HepG2 (cell line): Measurements from ENCODE around the gene RMRP. TPM values are rescaled to one million over a fixed set of nuclear protein-coding genes. Genes with fewer than 3 reads are reported as not detected.

Experiments
- ATAC-seq: fragments of 200-7000 bp; cut with Tn5 transposase; 3 replicates; pipeline ENCODE4 v1.9.1; 2020; ENCODE audit warnings: mild to moderate bottlenecking, moderate library complexity
- BruUV-seq: library from RNA; stranded (reverse); fragments of 400-500 nt; replicated peaks from 2 replicates; lab custom pipeline; 2021; lab: Mats Ljungman, UMichigan
- CTCF ChIA-PET: fragments of 300-600 bp; formaldehyde crosslinking; extraction: SDS; loops from one replicate; lab custom pipeline; 2021; ENCODE audit warnings: low total read pairs, inconsistent platforms, low intra/inter-chr PET ratio; lab: Yijun Ruan, JAX
- POLR2A ChIA-PET: fragments of 350-600 bp; sonication (Branson Sonifier 250); formaldehyde crosslinking; loops from one replicate; lab custom pipeline; 2020; ENCODE audit warnings: antibody characterized with exemption, inconsistent platforms; lab: Yijun Ruan, JAX
- DNase-seq: peaks from one replicate; pipeline ENCODE4 v3.0.0-alpha.2; 2015; ENCODE audit warnings: low spot score
- FAIRE-seq: peaks from 3 replicates; lab custom pipeline; 2011; peaks lifted over from hg19 to GRCh38; lab: Jason Lieb, UNC
- H2AFZ ChIP-seq: one replicate; pipeline ENCODE4 v1.6.1; 2011; ENCODE audit warnings: low read length, inconsistent platforms
- H3K27ac ChIP-seq: fragments of 300-600 bp; 3 replicates; pipeline ENCODE4 v1.8.0; 2011; ENCODE audit warnings: mixed run types, mild to moderate bottlenecking, mixed read lengths, low read length, inconsistent platforms; ENCODE audit not compliant: insufficient read depth; ENCODE audit errors: extremely low read length
- H3K27me3 ChIP-seq, 2 experiments: fragments of 200-600 bp in 1 of 2; 2 replicates in 1 of 2; 3 replicates in 1 of 2; pipeline versions ENCODE4 v1.6.0 to v1.8.0; 2011; ENCODE audit warnings: low read length in 2 of 2, mild to moderate bottlenecking in 2 of 2, moderate library complexity in 2 of 2, inconsistent platforms in 1 of 2; ENCODE audit not compliant: insufficient read depth in 2 of 2, control insufficient read depth in 1 of 2
- H3K36me3 ChIP-seq, 2 experiments: fragments of 200-600 bp in 1 of 2; replicated peaks in 1 of 2; 2 replicates in 1 of 2; 3 replicates in 1 of 2; pipeline versions ENCODE4 v1.5.1 to v1.8.0; 2011; ENCODE audit warnings: low read length in 2 of 2, inconsistent platforms in 1 of 2; ENCODE audit not compliant: insufficient read depth in 2 of 2, control insufficient read depth in 1 of 2
- H3K4me1 ChIP-seq: 2 replicates; pipeline ENCODE4 v1.5.1; 2012; ENCODE audit warnings: low read length, inconsistent platforms; ENCODE audit not compliant: insufficient read depth
- H3K4me2 ChIP-seq: 2 replicates; pipeline ENCODE4 v1.6.0; 2011; ENCODE audit warnings: low read depth, low read length, inconsistent platforms
- H3K4me3 ChIP-seq, 3 experiments: fragments of 200-600 bp in 1 of 3; sonication (generic), shearing (Covaris generic) in 1 of 3; replicated peaks in 1 of 3; 2 replicates each; pipeline ENCODE4 v1.5.1; 2011 to 2016; ENCODE audit warnings: low read length in 3 of 3, inconsistent platforms in 2 of 3, low read depth in 2 of 3, mild to moderate bottlenecking in 2 of 3, control low read depth in 1 of 3, mixed read lengths in 1 of 3; ENCODE audit not compliant: insufficient read depth in 1 of 3
- H3K79me2 ChIP-seq: one replicate; pipeline ENCODE4 v1.6.1; 2011; ENCODE audit warnings: low read length, inconsistent platforms; ENCODE audit not compliant: insufficient read depth
- H3K9ac ChIP-seq: 2 replicates; pipeline ENCODE4 v1.6.0; 2011; ENCODE audit warnings: mild to moderate bottlenecking, low read depth, low read length, inconsistent platforms; ENCODE audit not compliant: insufficient read depth
- H3K9me3 ChIP-seq: 2 replicates; pipeline ENCODE4 v1.5.1; 2012; ENCODE audit warnings: mild to moderate bottlenecking, low read length
- H4K20me1 ChIP-seq: 2 replicates; pipeline ENCODE4 v1.6.0; 2011; ENCODE audit warnings: inconsistent platforms, mild to moderate bottlenecking, low read length, moderate library complexity; ENCODE audit not compliant: insufficient read depth
- HNF4G ChIP-seq, 2 experiments: sonication (generic) in 1 of 2; formaldehyde crosslinking in 1 of 2; IDR thresholded peaks; 2 replicates each; pipeline versions ENCODE4 v1.4.0 to v1.6.1; 2011 to 2020; ENCODE audit warnings: borderline replicate concordance in 2 of 2, low read depth in 2 of 2, mild to moderate bottlenecking in 2 of 2, low read length in 1 of 2, missing genetic modification reagents in 1 of 2, moderate library complexity in 1 of 2
- HNRNPL ChIP-seq: fragments of 200-400 bp; formaldehyde crosslinking; IDR thresholded peaks from 2 replicates; pipeline ENCODE4 v1.6.1; 2017; ENCODE audit warnings: mild to moderate bottlenecking, low read depth, low read length
- MAX ChIP-seq: IDR thresholded peaks from 2 replicates; pipeline ENCODE4 v1.6.1; 2012; ENCODE audit warnings: inconsistent platforms
- NRL ChIP-seq: sonication (generic); formaldehyde crosslinking; IDR thresholded peaks from 2 replicates; pipeline ENCODE4 v1.5.0; 2020; ENCODE audit warnings: missing genetic modification reagents, mild to moderate bottlenecking, moderate library complexity, borderline replicate concordance
- SMAD1 ChIP-seq: sonication (generic); formaldehyde crosslinking; IDR thresholded peaks from 2 replicates; pipeline ENCODE4 v1.4.0; 2020; ENCODE audit warnings: missing genetic modification reagents, low read depth, mild to moderate bottlenecking, borderline replicate concordance
- SMYD3 ChIP-seq: sonication (generic); formaldehyde crosslinking; IDR thresholded peaks from 2 replicates; pipeline ENCODE4 v1.8.1; 2023; ENCODE audit warnings: mild to moderate bottlenecking, missing genetic modification reagents
- SRF ChIP-seq: IDR thresholded peaks from 2 replicates; pipeline ENCODE4 v1.6.1; 2011; ENCODE audit warnings: mild to moderate bottlenecking, low read depth, low read length, moderate library complexity
- TCF7L2 ChIP-seq: IDR thresholded peaks from 2 replicates; pipeline ENCODE4 v1.6.1; 2011; ENCODE audit warnings: mild to moderate bottlenecking, low read depth, low read length, moderate library complexity
- THAP9 ChIP-seq: sonication (generic); formaldehyde crosslinking; IDR thresholded peaks from 2 replicates; pipeline ENCODE4; 2020; ENCODE audit warnings: missing genetic modification reagents, mild to moderate bottlenecking, borderline replicate concordance
- ZFY ChIP-seq: sonication (generic); formaldehyde crosslinking; IDR thresholded peaks from 2 replicates; pipeline ENCODE4 v1.4.0; 2020; ENCODE audit warnings: missing genetic modification reagents
- ZNF207 ChIP-seq: fragments of 450-650 bp; IDR thresholded peaks from 2 replicates; pipeline ENCODE4 v1.6.1; 2016; ENCODE audit warnings: antibody characterized with exemption, borderline replicate concordance
- ZNF296 ChIP-seq: sonication (generic); formaldehyde crosslinking; conservative IDR thresholded peaks from 2 replicates; pipeline ENCODE4 v1.5.0; 2020; ENCODE audit warnings: mild to moderate bottlenecking, missing genetic modification reagents
- ZNF609 ChIP-seq: sonication (generic); formaldehyde crosslinking; IDR thresholded peaks from 2 replicates; pipeline ENCODE4 v1.4.0; 2020; ENCODE audit warnings: mild to moderate bottlenecking, missing genetic modification reagents, borderline replicate concordance
- ZNF660 ChIP-seq: sonication (generic); formaldehyde crosslinking; IDR thresholded peaks from 2 replicates; pipeline ENCODE4 v1.5.1; 2020; ENCODE audit warnings: mild to moderate bottlenecking, low read depth, missing genetic modification reagents, borderline replicate concordance
- WGBS: methylation state at CpG from one replicate; pipeline ENCODE4 v1.1.6; 2017; ENCODE audit warnings: low lambda C conversion rate; 5-methylcytosine and 5-hydroxymethylcytosine counted together
- in situ Hi-C: cut with HindIII; loops from 2 replicates; pipeline ENCODE4 v1.10.0; 2017; ENCODE audit warnings: low pct_unique_long_range_greater_than_20kb; ENCODE audit not compliant: extremely low pct_ligation_motif_present
- intact Hi-C: fragments of 100-400 bp; cut with micrococcal nuclease; formaldehyde crosslinking; loops from one replicate; pipeline ENCODE4 v1.10.0; 2022; ENCODE audit not compliant: unreplicated experiment
- polyA plus RNA-seq, 8 experiments: library from polyadenylated mRNA; depleted of rRNA in 3 of 8; stranded (reverse) in 7 of 8; unstranded in 1 of 8; fragments of >200 nt; fragmentation: Illumina TruSeq in 4 of 8; extraction: Trizol in 4 of 8; gene quantifications; 2 replicates each; pipeline versions ENCODE4 v1.2.1 to v1.2.3, GENCODE V29; 2011 to 2016; ENCODE audit warnings: low read depth in 4 of 8, missing spikeins in 1 of 8, mixed read lengths in 1 of 8; ENCODE audit not compliant: insufficient read depth in 1 of 8
- total RNA-seq, 5 experiments: library from RNA; depleted of rRNA; stranded (reverse); fragments of >200 nt; fragmentation: Illumina TruSeq; extraction: Trizol; gene quantifications; 2 replicates each; pipeline ENCODE4 v1.2.3, GENCODE V29; 2016; ENCODE audit warnings: low read depth in 1 of 5

RMRP gene
- total and polyA plus RNA-seq, 2 of the 13 experiments (the other 11 are each of a cell fraction or from before 2014, with no cell fraction given), result 51.4 to 4,025 TPM

GRCh38 chr9:35646533-35647265 is 11.1 kb downstream of the RMRP start:
- BruUV-seq, result no TSS peak
- Histone ChIP-seq H4K20me1 (no peaks in the 10 kb centered on the region), H3K27me3 (peaks cover 2 to 22% of the 10 kb centered on the region in 2 experiments; a peak in 3 of 5 replicates), H3K9me3 (no peaks in the 10 kb centered on the region), H3K4me1 (peaks cover 55% of the 10 kb centered on the region), H3K4me3 (peak overlapping the region; percentile 70 to 83 (median 72)), H3K79me2 (no peaks in the 10 kb centered on the region), H3K9ac (peak overlapping the region; percentile 60), H2AFZ (peak overlapping the region; percentile 48), H3K27ac (peak overlapping the region; percentile 67), H3K36me3 (no peaks in the 10 kb centered on the region), H3K4me2 (peak overlapping the region; percentile 79)
- peak; percentile 95 for ATAC-seq
- intact Hi-C loops (loop anchor here (1.0 to 10.0 kb wide), 4 partner anchors 11 to 238 kb away; no protein-coding TSS in a partner anchor), in situ Hi-C loops (no loop called here)
- FAIRE-seq, result peak; percentile 36
- ChIA-PET POLR2A (interaction anchor here (0.7 to 5.4 kb wide), 14 partner anchors 8 to 157 kb away, joined by 3 to 41 read pairs (median 4); partner anchors contain the start of genes ARHGEF39, CCDC107, GBA2 and RGP1), CTCF (interaction anchor here (1.4 to 1.9 kb wide), 2 partner anchors 11 to 43 kb away, joined by 4 to 8 read pairs; partner anchors contain the start of genes CCDC107 and RMRP)
- WGBS, result 2% methylated on average over 12 of the region's 58 CpGs
- peak; percentile 78 for DNase-seq
- TF ChIP-seq HNRNPL (0 out of 2 replicates have a peak, but pooled peaks have one; percentile 40), HNF4G (IDR thresholded peaks at IDR 0.05; ENCODE audit: borderline replicate concordance, low read depth, low read length) (no peak), HNF4G (CRISPR knock-in tag; IDR thresholded peaks at IDR 0.05; ENCODE audit: borderline replicate concordance, low read depth) (peak; percentile 20; the same call in 1 of the 2 replicates), THAP9 (CRISPR knock-in tag) (0 out of 2 replicates have a peak, but pooled peaks have one; percentile 48), MAX (peak; percentile 69; the same call in 1 of the 2 replicates), SMYD3 (CRISPR knock-in tag) (no peak), ZNF207 (no peak), ZNF296 (CRISPR knock-in tag) (no peak), NRL (CRISPR knock-in tag) (0 out of 2 replicates have a peak, but pooled peaks have one; percentile 45), ZFY (peak; percentile 92), ZNF609 (CRISPR knock-in tag) (no peak), SRF (peak; percentile 16; the same call in 1 of the 2 replicates), SMAD1 (CRISPR knock-in tag) (peak; percentile 83; the same call in 1 of the 2 replicates), ZNF660 (CRISPR knock-in tag) (no peak), TCF7L2 (no peak)
